GM19452 (cell line): ENCODE results near the gene AKAP12.

Source experiments
- ATAC-seq: cut with Tn5 transposase; IDR thresholded peaks from one replicate; pipeline ENCODE4 v1.9.1; 2021; ENCODE audit not compliant: unreplicated experiment

AKAP12 gene

DNA sequence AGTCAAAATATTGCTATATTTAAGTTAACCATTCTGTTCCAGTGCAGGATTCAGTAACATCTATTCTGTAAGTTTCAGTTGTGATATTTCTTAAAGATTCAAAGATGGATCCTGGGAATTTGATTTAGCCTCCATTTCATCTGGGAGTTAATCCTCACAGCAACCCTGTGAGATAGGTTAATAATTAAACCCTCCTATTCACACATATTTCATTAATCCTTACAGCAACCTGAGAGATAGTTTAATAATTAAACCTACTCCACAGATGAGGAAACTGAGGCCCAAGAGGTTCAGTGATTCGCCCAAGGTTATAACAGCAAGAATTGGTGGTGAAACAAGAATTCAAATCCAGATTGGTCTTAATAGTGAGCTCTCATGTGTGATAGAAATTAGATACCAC is 162.5 kb downstream of the AKAP12 start:
- no peak for ATAC-seq

DNA sequence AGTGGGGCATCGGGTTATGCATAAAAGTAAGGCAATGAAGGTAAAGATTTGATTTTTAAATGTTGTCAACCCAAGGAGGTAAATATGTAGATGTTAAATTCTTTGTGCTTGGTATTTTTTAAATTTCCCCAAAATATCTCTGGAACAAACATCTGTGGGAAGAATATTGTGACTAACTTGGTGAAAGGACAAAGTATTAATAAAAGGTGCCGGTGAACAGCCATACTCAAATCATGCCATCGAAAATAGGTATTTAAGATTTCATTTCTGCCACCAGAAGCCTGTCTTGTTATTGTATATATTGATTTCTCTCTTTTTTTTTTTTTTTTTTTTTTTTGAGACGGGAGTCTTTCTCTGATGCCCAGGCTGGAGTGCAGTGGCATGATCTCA is 164.1 kb downstream of the AKAP12 start:
- ATAC-seq = no peak
